Smooth muscle cell of the brain vasculature (primary cell): Measurements from ENCODE around the gene CLTC.
"Not testable (repeated sequence)": the region's sequence is repeated elsewhere in the genome, so short reads cannot be mapped to it uniquely, and the experiment has no call there.

Source experiments
- DNase-seq: peaks from one replicate; pipeline ENCODE4 v3.0.0-alpha.2; 2012; ENCODE audit warnings: low read depth, low spot score

CLTC gene

DNA sequence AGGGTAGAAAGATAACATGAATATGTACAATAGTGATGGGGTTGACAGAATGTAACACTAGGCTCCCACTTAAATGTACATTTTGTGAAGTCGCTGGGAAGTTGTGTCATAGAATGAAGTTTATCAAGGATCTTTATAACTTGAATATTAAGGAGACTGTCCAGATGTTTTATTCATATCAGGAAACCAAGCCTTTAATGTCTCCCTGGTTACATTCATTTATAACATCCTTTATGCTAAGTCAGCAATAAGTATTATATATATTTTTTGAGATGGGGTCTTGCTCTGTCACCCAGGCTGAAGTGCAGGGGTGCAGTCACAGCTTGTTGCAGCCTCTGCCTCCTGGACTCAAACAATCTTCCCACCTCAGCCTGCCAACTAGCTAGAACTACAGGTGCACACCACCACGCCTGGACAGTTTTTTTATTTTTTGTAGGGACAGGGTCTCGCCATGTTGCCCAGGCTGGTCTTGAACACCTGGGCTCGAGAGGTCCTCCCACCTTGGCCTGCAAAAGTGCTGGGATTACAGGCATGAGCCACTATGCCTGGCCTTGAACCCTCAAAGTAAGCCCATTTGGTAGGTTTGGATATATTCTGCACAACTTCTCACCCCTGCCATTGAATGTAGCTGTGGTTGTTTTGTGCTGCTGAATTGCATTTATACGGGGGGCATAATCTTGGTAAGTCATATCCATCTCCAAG, 14.1 kb downstream of the CLTC start:
- DNase-seq = no peak

DNA sequence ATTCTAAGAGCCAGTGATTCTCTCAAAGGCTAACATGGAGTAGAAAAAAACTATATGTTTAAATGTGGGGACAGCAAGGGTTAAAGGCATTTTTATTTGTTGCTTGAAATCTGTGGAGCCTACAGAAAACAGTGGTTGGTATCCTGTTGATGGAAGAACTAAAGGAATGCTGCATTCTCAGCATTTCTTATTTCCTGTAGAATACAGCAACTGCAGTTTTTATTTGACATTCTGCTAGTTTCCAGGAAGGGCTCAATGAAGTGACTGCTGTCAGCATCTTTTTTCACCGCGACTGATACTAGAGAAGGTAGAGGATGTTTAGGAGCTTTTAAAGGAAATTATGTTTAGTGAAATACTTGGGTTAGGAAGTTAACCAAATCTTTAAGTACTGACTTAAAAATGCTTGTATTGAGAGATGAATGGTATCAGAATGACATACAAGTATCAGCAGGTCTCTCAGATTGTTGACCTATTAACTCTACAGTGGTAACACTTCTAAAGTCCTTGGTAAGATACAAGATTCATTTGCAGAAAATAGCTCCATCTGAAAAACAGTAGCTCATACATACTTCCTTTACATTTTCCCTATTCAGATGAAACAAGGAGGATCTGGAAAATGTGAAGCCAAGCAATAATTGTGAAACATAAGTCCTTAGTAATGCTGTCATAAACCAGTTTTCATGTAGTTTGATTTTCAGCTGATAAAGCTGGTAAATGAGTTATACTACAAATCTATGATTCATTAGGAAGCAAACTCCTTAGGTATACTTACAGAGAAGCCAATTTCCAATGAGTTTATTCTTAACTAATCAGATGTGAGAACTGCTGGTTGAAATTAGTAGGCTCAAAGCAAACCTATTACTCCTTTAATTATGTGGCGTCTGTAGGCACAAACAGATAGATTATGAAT, 15.2 kb downstream of the CLTC start:
- no peak for DNase-seq

DNA sequence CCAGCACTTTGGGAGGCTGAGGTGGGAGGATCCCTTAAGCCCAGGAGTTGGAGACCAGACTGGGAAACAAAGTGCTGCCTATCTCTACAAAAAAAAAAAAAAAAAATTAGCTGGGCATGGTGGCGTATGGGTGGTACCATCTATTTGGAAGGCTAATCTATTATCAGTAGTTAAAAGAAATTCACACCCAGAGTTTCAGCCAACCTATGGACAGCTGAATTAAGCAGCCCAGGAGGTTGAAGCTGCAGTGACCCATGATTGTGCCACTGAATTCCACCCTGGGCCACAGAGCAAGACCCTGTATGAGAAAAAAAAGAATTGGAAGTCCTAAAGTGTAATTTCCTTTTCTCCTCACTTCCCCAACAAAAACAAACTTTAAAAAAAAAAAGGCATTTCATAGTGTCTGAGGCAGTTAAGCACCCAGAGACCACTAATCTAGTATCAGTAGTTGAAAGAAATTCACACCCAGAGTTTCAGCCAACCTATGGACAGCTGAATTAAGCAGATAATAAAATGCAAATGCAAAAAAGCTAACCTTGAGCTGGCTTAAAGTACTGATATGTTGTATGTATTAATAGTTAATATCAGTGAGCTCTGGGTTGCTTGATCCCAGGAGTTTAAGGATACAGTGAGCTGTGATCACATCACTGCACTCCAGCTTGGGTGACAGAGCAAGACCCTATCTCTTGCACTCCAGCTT, 18.1 kb downstream of the CLTC start:
- no peak for DNase-seq

DNA sequence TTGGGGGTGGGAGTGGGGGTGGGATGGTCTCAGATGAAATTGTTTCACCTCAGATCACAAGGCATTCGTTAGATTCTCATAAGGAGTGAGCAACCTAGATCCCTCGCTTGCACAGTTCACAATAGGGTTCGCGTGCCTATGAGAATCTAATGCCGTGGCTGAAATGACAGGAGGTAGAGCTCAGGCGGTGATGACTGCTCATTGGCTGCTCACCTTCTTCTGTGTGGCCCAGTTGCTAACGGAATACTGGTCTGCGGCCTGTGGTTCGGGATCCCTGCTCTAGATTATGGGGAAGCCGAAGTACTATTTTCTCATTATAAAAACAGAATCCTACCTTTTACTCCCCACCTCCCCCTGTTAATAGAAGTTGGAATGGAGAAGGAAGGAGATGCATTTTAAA, 18.9 kb downstream of the CLTC start:
- DNase-seq = no peak

DNA sequence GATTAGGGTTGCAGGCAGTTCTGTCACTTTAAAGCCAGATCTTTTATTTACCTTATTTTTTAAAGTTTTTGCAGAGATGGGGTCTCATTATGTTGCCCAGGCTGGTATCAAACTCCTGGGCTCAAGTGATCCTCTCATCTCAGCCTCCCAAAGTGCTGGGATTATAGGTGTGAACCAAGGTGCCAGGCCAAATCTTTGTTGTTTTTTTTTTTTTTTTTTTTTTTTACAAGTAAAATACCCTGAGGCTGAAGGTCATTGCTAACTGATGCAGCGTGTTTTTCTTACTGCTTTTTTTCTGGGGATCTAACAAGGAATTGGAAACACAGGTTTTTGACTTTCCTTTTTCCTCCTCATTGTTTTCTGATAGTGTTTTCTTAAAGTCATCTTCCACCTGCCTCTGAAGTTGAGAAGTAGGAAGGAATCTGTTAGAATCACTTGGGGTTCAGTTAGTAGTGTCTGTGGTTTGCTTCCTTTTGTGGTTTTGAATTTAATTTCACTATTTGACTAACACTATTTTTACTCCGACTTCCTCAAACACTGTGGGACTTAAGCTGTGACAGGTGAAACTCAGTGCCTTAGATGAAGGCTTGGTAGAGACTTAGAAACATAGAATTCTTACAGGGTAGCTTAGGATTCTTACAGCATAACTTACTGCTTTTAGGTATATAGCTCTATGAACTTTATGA, 22.2 kb downstream of the CLTC start:
- no peak for DNase-seq

DNA sequence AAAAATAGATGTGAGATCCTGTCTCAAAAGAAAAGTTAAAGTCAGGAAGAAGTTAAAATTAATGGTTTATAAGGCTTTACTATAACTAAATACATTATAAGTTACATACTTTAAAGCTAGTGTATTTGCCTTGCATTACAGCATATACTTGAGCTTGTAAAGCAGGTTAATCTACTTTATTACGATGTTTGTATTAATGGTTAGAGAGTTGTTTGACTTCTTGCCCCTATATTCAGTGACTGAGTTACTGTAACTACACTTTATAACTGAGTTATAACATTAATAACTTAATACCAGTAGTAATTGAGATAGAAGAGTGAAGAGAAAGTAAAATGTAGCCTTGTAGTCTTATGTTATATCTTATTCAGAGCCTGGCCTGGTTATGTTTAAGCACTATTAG, 22.9 kb downstream of the CLTC start:
- no peak for DNase-seq

DNA sequence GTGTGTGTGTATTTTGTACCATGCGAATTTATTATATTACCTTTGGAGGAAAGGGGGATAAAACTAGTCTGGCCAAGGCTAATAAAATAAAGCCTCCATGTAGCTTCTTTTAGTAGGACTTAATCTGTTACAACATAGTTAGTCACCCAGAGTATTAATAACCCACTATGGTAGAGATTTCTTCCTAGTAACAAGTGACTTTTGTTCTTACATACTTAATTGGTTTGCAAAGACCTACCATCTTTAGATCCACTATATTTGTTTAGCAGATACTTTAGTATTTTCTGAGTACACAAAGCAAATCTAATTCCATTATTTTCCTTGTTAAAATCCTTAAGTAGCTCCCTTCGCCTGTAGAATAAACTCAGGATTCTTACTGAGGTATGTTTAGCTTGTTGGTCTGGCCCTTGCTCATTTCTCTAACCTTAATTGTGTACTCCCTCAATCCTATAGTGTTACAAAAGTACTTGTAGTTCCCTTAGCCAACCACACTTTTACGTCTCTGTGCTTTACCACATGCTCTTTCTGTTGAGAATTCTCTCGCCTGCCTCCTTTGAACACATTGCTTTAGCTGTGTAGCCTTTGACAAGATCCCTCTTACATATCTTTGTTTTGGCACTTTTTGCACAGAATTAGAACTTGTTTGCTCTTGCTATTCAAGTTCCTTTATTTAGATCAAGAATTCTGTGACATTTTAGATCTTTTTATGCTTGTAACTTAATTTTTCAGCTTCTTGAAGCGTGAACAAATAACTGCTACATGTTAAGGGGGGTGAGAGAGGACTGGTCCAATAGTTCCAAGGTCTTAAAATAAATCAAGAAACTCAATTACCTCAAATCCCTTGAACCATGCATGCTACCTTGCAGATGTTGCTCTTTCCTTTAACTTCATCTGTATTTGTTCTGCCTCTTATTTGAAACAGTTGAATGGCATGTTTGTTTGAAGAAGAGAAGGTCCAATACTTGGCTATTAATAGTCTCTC, 23.8 kb downstream of the CLTC start:
- no peak for DNase-seq

DNA sequence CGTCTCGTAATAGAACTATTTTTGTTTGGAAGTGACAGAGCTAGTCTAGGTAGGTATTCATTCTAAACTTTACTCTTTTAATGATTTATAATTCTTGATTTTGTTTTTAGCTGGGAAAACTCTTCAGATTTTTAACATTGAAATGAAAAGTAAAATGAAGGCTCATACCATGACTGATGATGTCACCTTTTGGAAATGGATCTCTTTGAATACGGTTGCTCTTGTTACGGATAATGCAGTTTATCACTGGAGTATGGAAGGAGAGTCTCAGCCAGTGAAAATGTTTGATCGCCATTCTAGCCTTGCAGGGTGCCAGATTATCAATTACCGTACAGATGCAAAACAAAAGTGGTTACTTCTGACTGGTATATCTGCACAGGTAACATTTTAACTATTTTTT, 27.6 kb downstream of the CLTC start:
- DNase-seq = no peak

DNA sequence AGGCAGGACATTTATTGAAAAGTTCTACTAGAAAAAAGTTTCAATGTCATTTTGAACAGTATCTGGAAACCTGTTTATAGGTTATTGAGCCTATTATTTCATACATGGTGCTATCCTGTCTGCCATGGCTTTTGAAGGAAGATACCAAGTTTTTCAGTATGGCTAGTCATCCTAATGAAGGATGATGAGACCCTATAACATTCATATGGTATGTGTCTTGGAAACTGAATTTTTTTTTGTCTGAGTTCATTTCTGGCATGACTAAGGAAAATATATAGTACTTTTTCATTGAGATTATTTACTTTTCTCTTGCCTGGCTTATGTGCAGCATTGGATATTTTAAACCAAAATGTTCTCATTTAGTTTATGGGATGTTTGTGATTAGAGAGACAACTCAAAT, 30.2 kb downstream of the CLTC start:
- no peak for DNase-seq

DNA sequence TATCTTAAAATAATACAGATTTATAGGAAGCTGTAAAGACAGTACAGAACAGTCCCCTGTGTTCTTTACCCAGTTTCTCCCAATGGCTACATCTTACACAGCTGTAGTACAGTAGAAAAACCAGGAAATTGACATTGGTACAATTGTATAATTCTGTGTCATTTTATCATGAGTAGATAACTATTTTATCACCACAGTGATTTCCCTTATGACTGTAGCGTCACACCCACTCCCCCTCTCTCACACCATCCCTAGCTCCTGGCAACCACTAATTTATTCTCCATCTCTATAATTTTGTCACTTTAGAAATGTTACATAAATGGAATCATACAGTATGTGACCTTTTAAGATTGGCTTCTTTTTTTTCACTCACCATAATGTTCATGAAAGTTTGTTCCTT, 30.9 kb downstream of the CLTC start:
- no peak for DNase-seq

DNA sequence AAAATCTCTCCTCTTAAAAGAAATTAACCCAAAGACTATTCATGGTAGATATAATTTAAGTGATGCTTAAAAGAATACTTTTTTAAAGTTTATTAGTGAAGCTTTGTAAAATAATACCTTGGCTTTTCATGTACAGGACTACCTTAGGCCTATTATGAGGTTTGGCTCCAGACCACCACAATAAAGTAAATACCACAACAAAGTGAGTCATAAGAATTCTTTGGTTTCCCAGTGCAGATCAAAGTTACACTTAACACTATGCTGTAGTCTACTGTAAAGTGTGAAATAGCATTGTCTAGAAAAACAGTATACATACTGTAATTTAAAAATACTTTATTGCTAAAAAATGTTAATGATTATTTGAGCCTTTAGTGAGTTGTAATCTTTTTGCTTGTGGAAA, 31.7 kb downstream of the CLTC start:
- DNase-seq = no peak

DNA sequence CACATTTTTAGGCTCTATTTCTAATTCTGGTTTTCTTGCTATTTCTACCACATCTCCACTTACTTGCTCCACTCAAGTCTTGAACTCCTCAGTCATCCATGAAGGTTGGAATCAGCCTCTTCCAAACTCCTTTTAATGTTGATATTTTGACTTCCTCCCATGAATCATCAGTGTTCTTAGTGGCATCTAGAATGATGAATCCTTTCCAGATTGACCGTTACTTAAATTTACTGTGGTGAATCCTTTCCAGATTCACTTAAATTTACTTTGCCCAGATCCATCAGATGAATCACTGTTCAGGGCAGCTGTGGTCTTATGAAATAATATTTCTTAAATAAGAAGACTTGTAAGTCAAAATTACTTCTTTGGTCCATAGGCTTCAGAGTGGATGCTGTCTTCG, 32.4 kb downstream of the CLTC start:
- no peak for DNase-seq

DNA sequence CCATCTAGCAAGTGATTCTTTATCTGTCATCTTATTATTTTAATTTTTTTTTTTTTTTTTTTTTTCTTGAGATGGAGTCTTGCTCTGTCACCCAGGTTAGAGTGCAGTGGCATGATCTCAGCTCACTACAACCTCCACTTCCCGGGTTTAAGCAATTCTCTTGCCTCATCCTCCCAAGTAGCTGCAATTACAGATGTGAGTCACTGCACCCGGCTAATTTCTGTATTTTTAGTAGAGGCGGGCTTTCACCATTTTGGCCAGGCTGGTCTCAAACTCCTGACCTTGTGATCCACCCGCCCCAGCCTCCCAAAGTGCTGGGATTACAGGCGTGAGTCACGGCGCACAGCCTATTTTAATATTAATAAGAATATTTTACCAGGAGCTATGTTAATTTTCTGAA, 36.9 kb downstream of the CLTC start:
- not testable (repeated sequence) for DNase-seq

DNA sequence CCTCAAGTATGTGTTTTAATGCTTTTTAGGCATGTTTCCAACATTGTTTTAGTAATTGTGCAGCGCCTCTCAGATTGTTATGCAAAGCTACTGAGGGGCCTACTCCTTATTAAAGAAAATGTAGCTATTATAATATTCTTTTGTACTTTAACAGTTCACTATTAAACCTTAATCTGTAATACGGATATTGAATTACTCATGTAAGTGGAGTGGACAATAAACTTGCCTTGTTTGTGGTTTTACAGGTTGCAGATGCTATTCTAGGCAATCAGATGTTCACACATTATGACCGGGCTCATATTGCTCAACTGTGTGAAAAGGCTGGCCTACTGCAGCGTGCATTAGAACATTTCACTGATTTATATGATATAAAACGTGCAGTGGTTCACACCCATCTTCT, 46.5 kb downstream of the CLTC start:
- no peak for DNase-seq

DNA sequence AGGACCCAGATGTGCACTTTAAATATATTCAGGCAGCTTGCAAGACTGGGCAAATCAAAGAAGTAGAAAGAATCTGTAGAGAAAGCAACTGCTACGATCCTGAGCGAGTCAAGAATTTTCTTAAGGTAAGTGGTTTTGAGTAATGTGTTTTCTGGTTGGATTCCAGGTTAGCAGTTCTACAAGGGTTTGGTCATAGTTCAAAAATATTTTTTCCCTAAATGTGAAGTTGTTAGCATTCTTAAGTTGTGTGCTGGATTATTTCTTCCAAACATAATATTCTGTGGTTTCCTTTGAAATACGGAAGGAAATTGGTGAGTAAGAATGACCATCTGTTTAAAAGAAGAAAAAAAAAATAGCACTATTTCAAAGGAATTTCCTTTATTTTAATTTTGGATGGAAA, 49.1 kb downstream of the CLTC start:
- peak; percentile 29 for DNase-seq

DNA sequence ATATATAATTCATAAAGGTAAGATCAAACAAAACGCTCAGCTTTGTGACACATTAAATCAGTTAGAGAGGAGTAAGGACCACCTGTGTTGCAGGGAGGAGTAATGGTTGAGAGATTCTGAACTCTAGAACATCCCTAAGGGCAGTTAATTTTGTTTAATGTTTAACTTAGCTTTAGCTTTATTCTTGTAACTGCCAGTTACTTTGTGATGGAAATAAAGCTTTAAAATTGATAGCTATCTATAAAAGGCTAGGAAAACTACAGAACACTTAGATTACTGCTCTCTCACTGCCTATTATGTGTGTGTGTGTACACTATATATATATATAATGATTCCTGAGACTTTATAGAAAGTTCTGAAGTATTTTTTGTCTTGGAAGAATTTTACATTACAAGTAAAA, 49.7 kb downstream of the CLTC start:
- DNase-seq = no peak

DNA sequence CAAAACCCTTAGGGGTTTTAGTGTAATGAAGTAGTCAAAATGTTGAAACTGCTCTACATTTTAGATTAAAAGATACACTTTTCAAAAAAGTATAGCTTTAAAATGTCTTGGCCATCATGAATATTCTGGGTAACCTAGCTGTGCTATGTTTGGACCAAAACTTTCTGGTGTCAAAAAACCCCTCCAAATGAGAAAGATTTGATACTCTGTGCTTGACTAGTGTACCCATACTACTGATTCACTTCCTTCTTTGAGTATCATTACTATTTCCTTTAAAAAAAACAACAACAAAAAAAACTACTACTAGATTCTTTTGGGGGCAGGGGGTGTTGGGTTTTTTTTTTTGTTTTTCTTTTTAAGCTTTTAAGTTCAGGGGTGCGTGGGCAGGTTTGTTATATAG, 50.2 kb downstream of the CLTC start:
- no peak for DNase-seq

DNA sequence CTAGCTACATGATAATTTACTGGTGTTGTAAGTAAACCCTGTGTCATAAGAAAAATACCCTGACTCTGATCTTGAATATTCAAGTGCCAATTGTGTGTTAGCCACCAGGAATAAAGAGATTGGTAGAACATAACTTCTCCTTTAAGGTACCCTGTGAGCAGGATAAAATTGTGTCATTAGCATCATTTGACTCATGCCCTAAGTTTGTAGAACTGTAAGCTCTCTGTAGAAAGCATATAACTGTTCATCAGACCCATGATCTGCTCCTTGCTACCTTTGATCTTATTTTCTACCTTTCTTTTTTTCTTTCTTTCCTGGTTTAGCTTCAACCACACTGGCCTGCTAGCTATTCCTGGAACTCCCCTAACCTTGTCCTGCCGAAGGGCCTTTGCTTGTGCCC, 51.7 kb downstream of the CLTC start:
- no peak for DNase-seq

DNA sequence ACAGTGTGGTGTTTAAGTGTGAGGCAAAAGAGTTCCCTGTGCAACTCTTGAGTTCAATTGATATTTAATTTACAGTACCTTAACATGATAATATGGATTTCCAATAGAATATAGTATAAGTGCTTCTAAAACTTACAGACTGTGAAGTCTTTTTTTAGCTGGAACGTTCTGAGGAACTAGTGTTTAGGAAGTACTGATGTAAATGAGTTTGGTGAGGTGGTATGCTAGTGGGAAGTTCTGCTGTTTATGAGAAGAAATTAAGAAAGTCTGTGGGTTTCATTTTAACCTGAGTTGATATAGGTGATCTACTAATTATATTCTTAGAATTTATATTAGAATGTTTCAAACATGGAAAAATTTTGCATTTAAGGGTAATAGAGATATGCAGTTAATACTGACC, 55.5 kb downstream of the CLTC start:
- no peak for DNase-seq

DNA sequence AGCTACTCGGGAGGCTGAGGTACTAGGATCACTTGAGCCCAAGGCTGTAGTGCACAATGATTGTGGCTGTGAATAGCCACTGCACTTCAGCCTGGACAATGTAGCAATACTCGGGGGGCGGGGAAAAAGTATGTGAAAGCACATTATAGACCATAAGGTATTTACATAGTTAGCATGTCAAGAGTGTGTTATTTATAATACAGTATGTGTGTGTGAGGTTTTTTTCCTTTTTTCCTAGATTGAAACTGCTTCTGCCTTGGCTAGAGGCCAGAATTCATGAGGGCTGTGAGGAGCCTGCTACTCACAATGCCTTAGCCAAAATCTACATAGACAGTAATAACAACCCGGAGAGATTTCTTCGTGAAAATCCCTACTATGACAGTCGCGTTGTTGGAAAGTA, 57.0 kb downstream of the CLTC start:
- no peak for DNase-seq

DNA sequence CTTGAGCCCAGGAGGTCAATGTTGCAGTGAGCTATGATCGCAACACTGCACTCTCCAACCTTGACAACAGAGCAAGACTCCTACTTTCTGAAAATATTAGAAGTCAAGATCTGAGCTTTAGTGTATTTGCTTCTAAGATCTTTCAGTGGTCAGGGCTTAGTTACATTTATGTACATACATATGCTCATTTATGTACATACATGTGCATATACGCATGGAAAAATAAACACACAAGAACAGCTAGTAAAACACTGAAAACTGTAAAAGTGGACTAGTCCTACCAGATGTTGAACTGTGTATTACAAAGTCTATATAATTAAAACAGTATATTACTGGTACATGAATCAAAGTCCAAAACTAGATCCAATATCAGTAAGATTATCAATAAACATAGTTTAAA, 59.2 kb downstream of the CLTC start:
- no peak for DNase-seq
